Suppressor macrophage treated with lipopolysaccharide for 4 hours (primary cell): ENCODE results near the gene TSPAN9.

Experiments used
- DNase-seq: peaks from one replicate; pipeline ENCODE4 v3.0.0-alpha.2; 2020

The TSPAN9 gene

GRCh38 chr12:3170423-3171194, 93.4 kb downstream of the TSPAN9 start:
- DNase-seq = no peak

GRCh38 chr12:3171195-3171591, 94.0 kb downstream of the TSPAN9 start:
- DNase-seq = no peak

- no peak for DNase-seq
Measured at GRCh38 chr12:3172124-3173007, 95.2 kb downstream of the TSPAN9 start.

- DNase-seq = no peak
Measured at GRCh38 chr12:3173008-3173553, 95.9 kb downstream of the TSPAN9 start.

GRCh38 chr12:3173912-3174311, 96.7 kb downstream of the TSPAN9 start:
- no peak for DNase-seq

GRCh38 chr12:3175238-3175637, 98.1 kb downstream of the TSPAN9 start:
- DNase-seq = no peak

GRCh38 chr12:3176754-3177153, 99.6 kb downstream of the TSPAN9 start:
- DNase-seq = no peak

- DNase-seq = no peak
Measured at GRCh38 chr12:3177778-3178425, 100.7 kb downstream of the TSPAN9 start.

GRCh38 chr12:3178671-3179313, 101.6 kb downstream of the TSPAN9 start:
- DNase-seq = no peak

- DNase-seq = no peak
Measured at GRCh38 chr12:3179731-3180130, 102.6 kb downstream of the TSPAN9 start.

GRCh38 chr12:3182426-3182825, 105.2 kb downstream of the TSPAN9 start:
- no peak for DNase-seq

- no peak for DNase-seq
Measured at GRCh38 chr12:3184485-3184884, 107.3 kb downstream of the TSPAN9 start.

- DNase-seq = no peak
Measured at GRCh38 chr12:3185260-3185870, 108.2 kb downstream of the TSPAN9 start.

GRCh38 chr12:3186546-3187215, 109.5 kb downstream of the TSPAN9 start:
- DNase-seq = no peak

GRCh38 chr12:3187846-3188770, 110.9 kb downstream of the TSPAN9 start:
- no peak for DNase-seq

GRCh38 chr12:3189282-3189681, 112.1 kb downstream of the TSPAN9 start:
- DNase-seq = no peak

GRCh38 chr12:3190101-3190500, 112.9 kb downstream of the TSPAN9 start:
- DNase-seq = no peak

- DNase-seq = no peak
Measured at GRCh38 chr12:3191450-3191849, 114.3 kb downstream of the TSPAN9 start.

- no peak for DNase-seq
Measured at GRCh38 chr12:3192221-3192620, 115.0 kb downstream of the TSPAN9 start.

GRCh38 chr12:3193131-3193530, 116.0 kb downstream of the TSPAN9 start:
- DNase-seq = no peak

- DNase-seq = no peak
Measured at GRCh38 chr12:3193755-3194154, 116.6 kb downstream of the TSPAN9 start.
